ENCODE data around the gene KPNA6. TPM values are rescaled to one million over a fixed set of nuclear protein-coding genes. Genes with fewer than 3 reads are reported as not detected.
A peak's percentile ranks its signal among the peaks of the same experiment; 100 is the strongest.

Gene KPNA6
- total and polyA plus RNA-seq, 9 of the 15 experiments (the other 6 are each of a cell fraction or from before 2014, with no cell fraction given), result 20.1 to 54.6 (median 32.2) TPM

DNA sequence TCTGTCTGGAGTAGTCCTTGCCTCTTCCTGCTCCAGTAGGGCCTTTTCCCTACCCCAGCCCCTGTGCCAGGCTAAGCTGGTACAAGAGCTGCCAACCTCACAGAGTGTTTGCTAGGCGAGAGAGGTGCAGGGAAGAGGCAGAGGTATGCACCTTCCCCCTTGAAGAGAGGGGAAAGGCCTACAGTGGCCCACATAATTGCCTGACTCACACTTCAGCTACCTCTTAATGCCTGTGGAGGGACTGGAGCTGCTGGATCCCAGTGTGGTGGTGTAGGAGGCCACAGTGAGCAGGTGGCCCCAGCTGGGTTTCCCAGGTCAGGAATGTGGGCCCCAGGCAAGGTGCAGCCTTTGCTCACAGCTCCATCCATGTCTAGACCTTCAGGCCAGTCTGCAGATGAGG lies 89.2 kb downstream of the KPNA6 start:
- Histone ChIP-seq H2AFZ (ENCODE audit: low read depth, low read length) (no peak overlapping the region), H3K4me2 (ENCODE audit: insufficient read depth, low read length) (no peak overlapping the region), H3K27me3 (ENCODE audit: control insufficient read depth in 2 of 2, insufficient read depth in 2 of 2, low read length in 2 of 2) (no peaks in the 10 kb centered on the region), H3K9ac (ENCODE audit: insufficient read depth in 1 of 2, low read depth in 2 of 2, low read length in 2 of 2) (peak overlapping the region in 1 of 2 experiments; percentile 3; a peak in 1 of 4 replicates), H3K9me3 (replicated peaks; ENCODE audit: control insufficient read depth, insufficient read depth, low read depth, low read length) (no peaks in the 10 kb centered on the region), H3K27ac (ENCODE audit: extremely low read depth, low read depth, low read length) (peak overlapping the region; percentile 7; the same call in 1 of the 3 replicates), H3K4me1 (replicated peaks in 1 of 2; ENCODE audit: control insufficient read depth in 2 of 2, insufficient read depth in 2 of 2, low read length in 2 of 2) (peaks cover 11 to 37% of the 10 kb centered on the region in 2 experiments), H3K9me1 (ENCODE audit: control insufficient read depth, insufficient read depth, low read length) (peaks cover 3% of the 10 kb centered on the region), H3K4me3 (no peak overlapping the region), H3K79me2 (ENCODE audit: control insufficient read depth, insufficient read depth, low read length) (peaks cover 12% of the 10 kb centered on the region; the same call in 2 of the 3 replicates), H4K20me1 (replicated peaks; ENCODE audit: control insufficient read depth, insufficient read depth, low read length) (no peaks in the 10 kb centered on the region; the same call in none of the 2 replicates), H3K36me3 (ENCODE audit: control insufficient read depth, insufficient read depth, low read length) (peaks cover 65% of the 10 kb centered on the region)
- ATAC-seq (no peak), DNase-seq (ENCODE audit: extremely low read depth in 1 of 4, low spot score in 3 of 4) (no peak), FAIRE-seq (no peak)
- WGBS (ENCODE audit: insufficient coverage, low coverage, missing lambda C conversion rate), result 100% methylated on average over 1 of the region's 1 CpG
- intact Hi-C loops (cut with micrococcal nuclease) (no loop called here), in situ Hi-C loops (cut with MboI) (no loop called here)
- ChIA-PET CTCF (ENCODE audit: low intra/inter-chr PET ratio) (no interaction called here), POLR2A (interaction anchor here (0.6 to 10.8 kb wide), 10 partner anchors 11 to 202 kb away, joined by 3 to 201 read pairs (median 4); partner anchors contain the start of genes DCDC2B, IQCC, MARCKSL1 and TXLNA)
- TF ChIP-seq ZNF282 (CRISPR knock-in tag; IDR thresholded peaks at IDR 0.05) (0 out of 2 replicates have a peak, but pooled peaks have one; percentile 29), POLR2A (conservative IDR thresholded peaks at IDR 0.05) (peak; percentile 44; the same call in 1 of the 2 replicates), MYNN (IDR thresholded peaks at IDR 0.05) (0 out of 2 replicates have a peak, but pooled peaks have one; percentile 10), MYNN (CRISPR knock-in tag; IDR thresholded peaks at IDR 0.05) (no peak), POLR2AphosphoS2 (IDR thresholded peaks at IDR 0.05; ENCODE audit: low read length) (0 out of 2 replicates have a peak, but pooled peaks have one; percentile 79)
- TF ChIP-seq, protein P1, sequence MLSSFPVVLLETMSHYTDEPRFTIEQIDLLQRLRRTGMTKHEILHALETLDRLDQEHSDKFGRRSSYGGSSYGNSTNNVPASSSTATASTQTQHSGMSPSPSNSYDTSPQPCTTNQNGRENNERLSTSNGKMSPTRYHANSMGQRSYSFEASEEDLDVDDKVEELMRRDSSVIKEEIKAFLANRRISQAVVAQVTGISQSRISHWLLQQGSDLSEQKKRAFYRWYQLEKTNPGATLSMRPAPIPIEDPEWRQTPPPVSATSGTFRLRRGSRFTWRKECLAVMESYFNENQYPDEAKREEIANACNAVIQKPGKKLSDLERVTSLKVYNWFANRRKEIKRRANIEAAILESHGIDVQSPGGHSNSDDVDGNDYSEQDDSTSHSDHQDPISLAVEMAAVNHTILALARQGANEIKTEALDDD (IDR thresholded peaks at IDR 0.05), result no peak
- BruUV-seq (replicated peaks), result no TSS peak
